Ishikawa (cell line): ENCODE measurements around the gene HS3ST5.

Source experiments
- CEBPB ChIP-seq: IDR thresholded peaks from 2 replicates; pipeline ENCODE4 v1.6.1; 2012
- CREB1 ChIP-seq: IDR thresholded peaks from 2 replicates; pipeline ENCODE4 v1.6.1; 2012; ENCODE audit warnings: low read depth
- EGR1 ChIP-seq: IDR thresholded peaks from 2 replicates; pipeline ENCODE4 v1.6.1; 2012
- EP300 ChIP-seq: IDR thresholded peaks from 2 replicates; pipeline ENCODE4 v1.6.1; 2012; ENCODE audit warnings: borderline replicate concordance
- FOXM1 ChIP-seq: IDR thresholded peaks from 2 replicates; pipeline ENCODE4 v1.6.1; 2012; ENCODE audit warnings: low read depth, borderline replicate concordance
- NFIC ChIP-seq: IDR thresholded peaks from 2 replicates; pipeline ENCODE4 v1.6.1; 2012
- RAD21 ChIP-seq: IDR thresholded peaks from 2 replicates; pipeline ENCODE4 v1.6.1; 2012; ENCODE audit warnings: low read depth
- TAF1 ChIP-seq: IDR thresholded peaks from 2 replicates; pipeline ENCODE4 v1.6.1; 2012; ENCODE audit warnings: low read depth, mild to moderate bottlenecking
- TCF12 ChIP-seq: IDR thresholded peaks from 2 replicates; pipeline ENCODE4 v1.6.1; 2012; ENCODE audit warnings: low read depth
- TEAD4 ChIP-seq: IDR thresholded peaks from 2 replicates; pipeline ENCODE4 v1.6.1; 2012
- USF1 ChIP-seq: IDR thresholded peaks from 2 replicates; pipeline ENCODE4 v1.6.1; 2012
- YY1 ChIP-seq: IDR thresholded peaks from 2 replicates; pipeline ENCODE4 v1.6.1; 2012; ENCODE audit warnings: low read depth
- ZBTB7A ChIP-seq: IDR thresholded peaks from 2 replicates; pipeline ENCODE4 v1.6.1; 2012; ENCODE audit warnings: low read depth
- TF ChIP-seq, protein P1 (sequence below): IDR thresholded peaks from 2 replicates; pipeline ENCODE4 v1.6.1; 2012
- TF ChIP-seq, protein P2 (sequence below): IDR thresholded peaks from 2 replicates; pipeline ENCODE4 v1.6.1; 2012; ENCODE audit warnings: low read depth, mild to moderate bottlenecking

Gene HS3ST5

GRCh38 chr6:114228675-114229074, 114.1 kb downstream of the HS3ST5 start:
- TF ChIP-seq, protein P1, sequence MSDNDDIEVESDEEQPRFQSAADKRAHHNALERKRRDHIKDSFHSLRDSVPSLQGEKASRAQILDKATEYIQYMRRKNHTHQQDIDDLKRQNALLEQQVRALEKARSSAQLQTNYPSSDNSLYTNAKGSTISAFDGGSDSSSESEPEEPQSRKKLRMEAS = no peak
- TF ChIP-seq USF1 = no peak
- TF ChIP-seq TAF1 = no peak
- TF ChIP-seq EGR1 = no peak
- no peak for TF ChIP-seq NFIC
- TF ChIP-seq TCF12 = no peak
- no peak for TF ChIP-seq EP300
- TF ChIP-seq TEAD4 = no peak
- TF ChIP-seq FOXM1 = no peak
- TF ChIP-seq YY1 = no peak
- no peak for TF ChIP-seq CEBPB
- TF ChIP-seq, protein P2, sequence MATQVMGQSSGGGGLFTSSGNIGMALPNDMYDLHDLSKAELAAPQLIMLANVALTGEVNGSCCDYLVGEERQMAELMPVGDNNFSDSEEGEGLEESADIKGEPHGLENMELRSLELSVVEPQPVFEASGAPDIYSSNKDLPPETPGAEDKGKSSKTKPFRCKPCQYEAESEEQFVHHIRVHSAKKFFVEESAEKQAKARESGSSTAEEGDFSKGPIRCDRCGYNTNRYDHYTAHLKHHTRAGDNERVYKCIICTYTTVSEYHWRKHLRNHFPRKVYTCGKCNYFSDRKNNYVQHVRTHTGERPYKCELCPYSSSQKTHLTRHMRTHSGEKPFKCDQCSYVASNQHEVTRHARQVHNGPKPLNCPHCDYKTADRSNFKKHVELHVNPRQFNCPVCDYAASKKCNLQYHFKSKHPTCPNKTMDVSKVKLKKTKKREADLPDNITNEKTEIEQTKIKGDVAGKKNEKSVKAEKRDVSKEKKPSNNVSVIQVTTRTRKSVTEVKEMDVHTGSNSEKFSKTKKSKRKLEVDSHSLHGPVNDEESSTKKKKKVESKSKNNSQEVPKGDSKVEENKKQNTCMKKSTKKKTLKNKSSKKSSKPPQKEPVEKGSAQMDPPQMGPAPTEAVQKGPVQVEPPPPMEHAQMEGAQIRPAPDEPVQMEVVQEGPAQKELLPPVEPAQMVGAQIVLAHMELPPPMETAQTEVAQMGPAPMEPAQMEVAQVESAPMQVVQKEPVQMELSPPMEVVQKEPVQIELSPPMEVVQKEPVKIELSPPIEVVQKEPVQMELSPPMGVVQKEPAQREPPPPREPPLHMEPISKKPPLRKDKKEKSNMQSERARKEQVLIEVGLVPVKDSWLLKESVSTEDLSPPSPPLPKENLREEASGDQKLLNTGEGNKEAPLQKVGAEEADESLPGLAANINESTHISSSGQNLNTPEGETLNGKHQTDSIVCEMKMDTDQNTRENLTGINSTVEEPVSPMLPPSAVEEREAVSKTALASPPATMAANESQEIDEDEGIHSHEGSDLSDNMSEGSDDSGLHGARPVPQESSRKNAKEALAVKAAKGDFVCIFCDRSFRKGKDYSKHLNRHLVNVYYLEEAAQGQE = no peak
- no peak for TF ChIP-seq RAD21
- TF ChIP-seq CREB1 = no peak

GRCh38 chr6:114227944-114228468, 114.8 kb downstream of the HS3ST5 start:
- TF ChIP-seq YY1 = no peak
- TF ChIP-seq EGR1 = no peak
- TF ChIP-seq CREB1 = no peak
- TF ChIP-seq, protein P2 = no peak
- TF ChIP-seq, protein P1 = no peak

DNA sequence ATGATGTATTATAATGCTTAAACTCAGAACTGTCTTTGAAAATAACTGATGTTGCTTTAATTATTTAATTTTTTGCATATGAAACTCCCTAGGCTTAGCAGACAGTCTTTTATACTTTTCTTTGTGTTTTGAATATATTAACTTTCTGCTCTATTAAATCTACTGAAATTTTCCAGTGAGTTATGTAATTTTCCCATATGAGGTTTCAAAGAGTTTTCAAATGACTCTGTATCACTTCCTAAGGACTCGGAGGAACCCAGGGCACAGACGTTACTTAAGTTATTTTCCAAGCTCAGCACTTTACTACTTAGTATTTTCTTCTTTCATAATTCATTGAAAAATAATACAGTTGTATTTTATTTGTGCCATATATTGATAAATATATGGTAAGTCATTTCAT, 122.6 kb downstream of the HS3ST5 start:
- TF ChIP-seq FOXM1 (no peak), ZBTB7A (no peak), TEAD4 (no peak), EGR1 (no peak), CREB1 (no peak), CEBPB (no peak), USF1 (no peak), RAD21 (no peak), EP300 (no peak)
- TF ChIP-seq, protein P2 = no peak

- no peak for TF ChIP-seq CREB1
- TF ChIP-seq TCF12 = no peak
- TF ChIP-seq, protein P1 = no peak
- TF ChIP-seq TEAD4 = no peak
- TF ChIP-seq, protein P2 = no peak
- no peak for TF ChIP-seq YY1
- TF ChIP-seq FOXM1 = no peak
- TF ChIP-seq TAF1 = no peak
- TF ChIP-seq CEBPB = no peak
- no peak for TF ChIP-seq ZBTB7A
Observed at GRCh38 chr6:114218437-114219340, 124.1 kb downstream of the HS3ST5 start.
